ENCODE measurements around the gene ZFHX3. TPM values are rescaled to one million over a fixed set of nuclear protein-coding genes. Genes with fewer than 3 reads are reported as not detected.

ZFHX3 gene
- total and polyA plus RNA-seq, 10 of the 15 experiments (the other 5 are each of a cell fraction or from before 2014, with no cell fraction given): 0.68 to 8.6 (median 2.0) TPM

DNA sequence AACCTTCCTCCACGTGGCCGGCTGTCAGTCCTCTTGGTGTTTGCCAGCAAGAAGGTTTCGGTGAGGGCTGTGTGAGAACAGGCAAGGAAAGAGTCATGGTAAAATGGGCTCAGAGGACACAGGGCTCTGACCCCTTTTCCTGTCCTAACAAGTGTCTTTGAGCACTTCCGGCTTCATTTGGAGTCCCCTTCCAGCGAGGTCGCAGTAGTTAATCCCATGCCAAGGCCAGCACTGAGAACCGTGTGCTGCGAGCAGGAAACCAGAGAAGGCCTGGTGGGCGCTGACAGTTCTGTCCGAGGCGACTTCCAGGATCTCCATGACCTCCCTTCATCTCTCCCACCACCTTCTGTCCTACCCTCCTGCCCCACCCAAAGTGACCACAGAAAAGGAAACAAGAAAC is 168.1 kb downstream of the ZFHX3 start:
- Histone ChIP-seq H3K4me2 (ENCODE audit: control insufficient read depth, insufficient read depth) (no peak overlapping the region), H3K36me3 (ENCODE audit: control insufficient read depth in 2 of 2, insufficient read depth in 2 of 2, low read length in 1 of 2) (no peaks in the 10 kb centered on the region), H3K9me3 (replicated peaks; ENCODE audit: control insufficient read depth, insufficient read depth, low read length) (no peaks in the 10 kb centered on the region), H2AFZ (ENCODE audit: control insufficient read depth, low read depth, low read length) (no peak overlapping the region), H3K4me1 (ENCODE audit: control insufficient read depth, insufficient read depth, low read length) (no peaks in the 10 kb centered on the region), H3K27ac (ENCODE audit: control insufficient read depth, insufficient read depth) (no peak overlapping the region), H4K20me1 (ENCODE audit: control insufficient read depth, insufficient read depth) (no peaks in the 10 kb centered on the region), H3K27me3 (replicated peaks in 1 of 2; ENCODE audit: control insufficient read depth in 2 of 2, insufficient read depth in 2 of 2, low read length in 1 of 2) (no peaks in the 10 kb centered on the region), H3K79me2 (ENCODE audit: control insufficient read depth, insufficient read depth, low read length) (no peaks in the 10 kb centered on the region), H3K9ac (ENCODE audit: control insufficient read depth, insufficient read depth, low read length) (no peak overlapping the region), H3K4me3 (no peak overlapping the region)
- in situ Hi-C loops (cut with MboI): no loop called here
- ChIA-PET SMC1A (ENCODE audit: uncharacterized antibody, unreplicated experiment) (no interaction called here), POLR2A (no interaction called here), RAD21 (ENCODE audit: unreplicated experiment) (no interaction called here), CTCF (interaction anchor here (1.3 kb wide), 1 partner anchor 23 kb away, joined by 3 read pairs; no protein-coding TSS in a partner anchor)
- no peak for DNase-seq (ENCODE audit: low read depth, low spot score)
- 98% methylated on average over 11 of the region's 11 CpGs for WGBS (ENCODE audit: insufficient coverage, insufficient replicate concordance, low lambda C conversion rate, missing lambda C conversion rate)
- BruUV-seq (replicated peaks): no TSS peak
- intact Hi-C loops (cut with micrococcal nuclease; ENCODE audit: unreplicated experiment): no loop called here
- TF ChIP-seq, protein P1, sequence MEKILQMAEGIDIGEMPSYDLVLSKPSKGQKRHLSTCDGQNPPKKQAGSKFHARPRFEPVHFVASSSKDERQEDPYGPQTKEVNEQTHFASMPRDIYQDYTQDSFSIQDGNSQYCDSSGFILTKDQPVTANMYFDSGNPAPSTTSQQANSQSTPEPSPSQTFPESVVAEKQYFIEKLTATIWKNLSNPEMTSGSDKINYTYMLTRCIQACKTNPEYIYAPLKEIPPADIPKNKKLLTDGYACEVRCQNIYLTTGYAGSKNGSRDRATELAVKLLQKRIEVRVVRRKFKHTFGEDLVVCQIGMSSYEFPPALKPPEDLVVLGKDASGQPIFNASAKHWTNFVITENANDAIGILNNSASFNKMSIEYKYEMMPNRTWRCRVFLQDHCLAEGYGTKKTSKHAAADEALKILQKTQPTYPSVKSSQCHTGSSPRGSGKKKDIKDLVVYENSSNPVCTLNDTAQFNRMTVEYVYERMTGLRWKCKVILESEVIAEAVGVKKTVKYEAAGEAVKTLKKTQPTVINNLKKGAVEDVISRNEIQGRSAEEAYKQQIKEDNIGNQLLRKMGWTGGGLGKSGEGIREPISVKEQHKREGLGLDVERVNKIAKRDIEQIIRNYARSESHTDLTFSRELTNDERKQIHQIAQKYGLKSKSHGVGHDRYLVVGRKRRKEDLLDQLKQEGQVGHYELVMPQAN (conservative IDR thresholded peaks at IDR 0.05): no peak
- TF ChIP-seq EGR1 (IDR thresholded peaks at IDR 0.05; ENCODE audit: borderline replicate concordance in 1 of 2, low read depth in 2 of 2, low read length in 2 of 2) (no peak), CBFB (IDR thresholded peaks at IDR 0.05; ENCODE audit: low read depth) (no peak), EZH2 (IDR thresholded peaks at IDR 0.05; ENCODE audit: borderline replicate concordance, control insufficient read depth, low read depth, low read length) (no peak), ETV6 (conservative IDR thresholded peaks at IDR 0.05 in 1 of 2, IDR thresholded peaks at IDR 0.05 in 1 of 2; ENCODE audit: borderline replicate concordance in 1 of 2, low read depth in 1 of 2) (no peak), ZSCAN29 (IDR thresholded peaks at IDR 0.05) (no peak), HDAC6 (IDR thresholded peaks at IDR 0.05; ENCODE audit: unreplicated experiment) (no peak), MTA2 (IDR thresholded peaks at IDR 0.05; ENCODE audit: low read depth) (no peak), SMAD1 (IDR thresholded peaks at IDR 0.05; ENCODE audit: low read depth, partially characterized antibody) (no peak), NFYA (IDR thresholded peaks at IDR 0.05; ENCODE audit: borderline replicate concordance, low read depth, low read length) (no peak), FOS (IDR thresholded peaks at IDR 0.05; ENCODE audit: borderline replicate concordance, extremely low read depth, insufficient read length) (no peak), EED (IDR thresholded peaks at IDR 0.05; ENCODE audit: low read depth) (no peak)
- TF ChIP-seq, protein P2, sequence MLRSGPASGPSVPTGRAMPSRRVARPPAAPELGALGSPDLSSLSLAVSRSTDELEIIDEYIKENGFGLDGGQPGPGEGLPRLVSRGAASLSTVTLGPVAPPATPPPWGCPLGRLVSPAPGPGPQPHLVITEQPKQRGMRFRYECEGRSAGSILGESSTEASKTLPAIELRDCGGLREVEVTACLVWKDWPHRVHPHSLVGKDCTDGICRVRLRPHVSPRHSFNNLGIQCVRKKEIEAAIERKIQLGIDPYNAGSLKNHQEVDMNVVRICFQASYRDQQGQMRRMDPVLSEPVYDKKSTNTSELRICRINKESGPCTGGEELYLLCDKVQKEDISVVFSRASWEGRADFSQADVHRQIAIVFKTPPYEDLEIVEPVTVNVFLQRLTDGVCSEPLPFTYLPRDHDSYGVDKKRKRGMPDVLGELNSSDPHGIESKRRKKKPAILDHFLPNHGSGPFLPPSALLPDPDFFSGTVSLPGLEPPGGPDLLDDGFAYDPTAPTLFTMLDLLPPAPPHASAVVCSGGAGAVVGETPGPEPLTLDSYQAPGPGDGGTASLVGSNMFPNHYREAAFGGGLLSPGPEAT (IDR thresholded peaks at IDR 0.05; ENCODE audit: low read depth): no peak
- no peak for FAIRE-seq
- ATAC-seq: no peak
